M059J (cell line): Measurements from ENCODE around the gene NKIRAS2. TPM values are rescaled to one million over a fixed set of nuclear protein-coding genes. Genes with fewer than 3 reads are reported as not detected.

Experiments used
- DNase-seq: peaks from one replicate; pipeline ENCODE4 v3.0.0-alpha.2; 2012; ENCODE audit warnings: low read depth
- total RNA-seq: library from RNA; depleted of rRNA; stranded (reverse); fragments of >200 nt; shearing (Covaris generic); gene quantifications from 2 replicates; pipeline ENCODE4 v1.2.3, GENCODE V29; 2014

NKIRAS2 gene
- total RNA-seq, 1 experiment from 2014 or later, result 48.8 TPM

GRCh38 chr17:42026857-42027589 is 7.1 kb downstream of the NKIRAS2 start:
- DNase-seq, result no peak

DNA sequence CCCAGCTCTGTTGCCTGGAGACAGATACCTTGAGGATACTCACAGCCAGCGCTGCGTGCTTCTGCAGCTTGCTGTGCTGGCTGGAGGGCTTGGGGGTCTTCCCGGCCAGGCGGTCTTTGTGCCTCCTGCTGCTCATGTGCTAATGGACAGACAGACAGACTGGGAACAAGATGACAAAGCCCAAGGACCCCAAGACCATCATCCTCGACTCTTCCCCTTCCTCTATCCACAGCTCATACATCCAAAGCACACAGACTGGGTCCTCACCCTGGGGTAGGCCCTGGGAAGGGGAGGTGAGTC is 7.7 kb downstream of the NKIRAS2 start:
- no peak for DNase-seq

- no peak for DNase-seq
Observed at GRCh38 chr17:42027961-42028790, 8.3 kb downstream of the NKIRAS2 start.

DNA sequence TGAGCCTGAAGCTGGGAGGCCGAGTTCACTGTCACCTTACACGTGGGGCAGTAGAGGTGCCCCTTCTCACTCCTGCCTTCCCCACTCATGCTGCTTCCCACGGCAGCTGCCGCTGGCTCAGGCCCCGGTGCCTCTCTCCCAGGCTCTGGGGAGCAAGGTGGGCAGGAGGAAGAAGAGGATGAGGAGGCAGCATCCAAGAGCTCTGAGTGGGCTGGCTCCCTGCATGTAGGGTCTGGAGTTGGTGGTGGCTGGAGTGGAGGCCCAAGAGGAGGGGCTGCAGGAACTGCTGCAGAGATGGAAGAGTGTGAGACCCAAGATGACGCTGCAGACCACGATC is 8.9 kb downstream of the NKIRAS2 start:
- no peak for DNase-seq

- DNase-seq, result no peak
Observed at GRCh38 chr17:42031584-42031983, 11.7 kb downstream of the NKIRAS2 start.

DNA sequence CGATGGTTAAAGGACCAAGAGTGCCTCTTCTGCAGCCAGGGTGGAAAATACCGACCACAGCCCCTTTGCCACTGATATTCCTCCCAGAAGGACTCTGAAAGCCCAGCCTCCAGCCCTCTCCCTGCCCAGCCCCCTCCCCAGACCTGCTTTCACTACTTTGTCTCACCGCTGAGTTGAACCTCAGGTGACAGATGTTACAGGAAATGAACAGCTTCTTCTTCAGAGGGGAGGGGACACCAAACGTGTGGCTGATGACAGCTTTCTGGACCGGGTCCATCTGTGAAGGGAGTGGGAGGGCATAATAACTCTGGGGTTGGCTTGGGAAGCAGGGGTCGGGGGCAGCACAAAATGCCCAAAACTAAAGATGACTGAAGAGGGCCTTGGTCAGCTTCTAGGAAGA is 14.2 kb downstream of the NKIRAS2 start:
- no peak for DNase-seq

- no peak for DNase-seq
Observed at GRCh38 chr17:42038221-42038973, 18.5 kb downstream of the NKIRAS2 start.

- no peak for DNase-seq
Observed at GRCh38 chr17:42039794-42040763, 20.2 kb downstream of the NKIRAS2 start.

- no peak for DNase-seq
Observed at GRCh38 chr17:42040818-42041217, 20.9 kb downstream of the NKIRAS2 start.

- DNase-seq, result no peak
Observed at GRCh38 chr17:42041619-42042018, 21.7 kb downstream of the NKIRAS2 start.

DNA sequence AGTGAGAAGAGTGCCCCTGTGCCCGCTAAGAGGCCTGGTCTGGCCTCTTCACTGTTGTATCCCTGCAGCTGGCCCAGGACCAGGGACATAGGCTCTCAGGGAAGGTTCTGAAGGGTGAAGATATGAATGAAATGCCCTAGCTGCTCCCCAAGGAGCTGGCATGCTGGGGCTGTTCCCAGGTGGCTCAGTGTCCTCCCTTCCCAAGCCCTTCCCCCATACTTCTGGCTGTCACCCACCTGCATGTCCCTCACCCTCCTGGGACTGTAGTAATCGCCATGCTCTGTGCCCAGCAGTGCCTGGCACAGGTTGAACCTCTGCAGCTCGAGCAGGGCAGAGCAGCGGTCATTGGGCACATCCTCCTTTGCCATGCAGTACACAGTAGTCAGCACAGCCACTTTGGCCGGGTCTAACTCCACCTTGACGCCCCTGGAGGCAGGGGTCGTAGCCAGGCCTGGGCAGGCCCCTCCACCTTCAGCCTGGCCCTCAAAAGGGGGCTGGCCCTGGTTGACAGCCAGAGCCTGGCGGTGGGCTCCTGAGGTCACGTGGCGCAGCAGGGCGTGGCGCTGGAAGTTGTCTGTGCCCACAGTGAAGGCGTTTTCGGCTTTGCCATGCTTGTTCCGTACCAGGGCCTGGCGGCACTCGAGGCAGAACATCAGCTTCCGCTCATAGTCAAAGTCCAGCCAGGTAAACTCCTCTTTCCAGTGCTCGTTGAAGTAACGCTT is 22.9 kb downstream of the NKIRAS2 start:
- DNase-seq, result no peak

- no peak for DNase-seq
Observed at GRCh38 chr17:42045719-42046118, 25.8 kb downstream of the NKIRAS2 start.

- no peak for DNase-seq
Observed at GRCh38 chr17:42047343-42047742, 27.5 kb downstream of the NKIRAS2 start.

DNA sequence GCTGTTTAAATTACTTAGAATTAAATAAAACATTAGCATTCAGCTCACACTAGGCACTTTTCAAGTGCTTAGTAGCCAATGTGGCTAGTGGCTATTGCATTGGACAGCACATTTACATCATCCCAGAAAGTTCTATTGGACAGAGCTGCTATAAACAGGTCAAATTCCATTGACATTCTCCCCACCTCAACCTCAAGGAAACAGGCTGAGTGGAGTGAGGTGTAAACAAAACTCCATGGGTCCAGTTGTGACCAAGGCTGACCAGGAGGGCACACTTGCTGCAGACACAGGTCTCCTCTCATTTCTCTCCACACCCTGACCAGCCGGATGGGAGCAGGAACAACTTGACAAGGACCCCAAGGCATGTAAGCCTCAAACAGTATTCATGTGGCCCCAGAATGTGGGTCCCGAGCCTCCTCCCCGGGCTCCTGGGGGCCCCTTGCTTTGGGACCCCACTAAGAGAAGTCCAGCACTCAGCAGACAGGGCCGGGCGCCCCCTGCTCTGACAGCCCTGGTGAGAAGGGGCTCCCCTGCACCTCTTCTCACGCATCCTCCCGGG is 30.0 kb downstream of the NKIRAS2 start:
- DNase-seq, result peak; percentile 46

DNA sequence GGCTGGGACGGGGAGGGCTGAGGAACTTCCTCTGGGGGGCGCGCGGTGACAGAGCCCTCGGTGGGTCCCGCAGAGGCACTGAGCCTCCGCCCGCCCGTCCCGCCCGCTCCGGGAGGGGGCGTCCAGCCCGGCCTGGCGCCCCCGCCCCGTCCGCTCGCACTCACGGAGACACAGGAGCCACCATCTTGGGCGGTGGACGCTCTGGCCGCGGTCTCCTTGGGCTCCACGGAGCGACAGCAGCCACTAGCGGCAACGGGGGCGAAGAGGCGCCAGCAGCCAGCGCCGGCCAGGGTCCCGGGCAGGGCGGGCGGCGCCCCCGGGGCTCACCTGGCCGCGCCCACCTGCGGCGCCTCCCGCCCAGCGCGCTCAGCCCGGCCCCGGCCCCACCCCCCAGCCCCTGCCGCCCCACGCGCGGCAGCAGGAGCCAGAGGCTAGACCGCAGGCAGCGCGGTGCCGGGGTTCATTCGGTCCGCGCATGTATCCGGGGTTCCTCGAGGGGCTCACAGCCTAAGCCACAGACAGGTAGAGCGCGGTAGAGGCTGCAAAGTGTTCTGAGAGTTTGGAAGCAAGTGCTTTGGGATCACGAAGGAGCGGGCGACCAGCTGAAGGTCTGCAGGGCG is 30.6 kb downstream of the NKIRAS2 start, which contains the start of gene C17orf113:
Gene C17orf113 (minus strand): TSS at position 209 of the 620 bp plus-strand sequence. CDS start 7,225 bp downstream, outside the sequence.
- DNase-seq, result peak; percentile 34

DNA sequence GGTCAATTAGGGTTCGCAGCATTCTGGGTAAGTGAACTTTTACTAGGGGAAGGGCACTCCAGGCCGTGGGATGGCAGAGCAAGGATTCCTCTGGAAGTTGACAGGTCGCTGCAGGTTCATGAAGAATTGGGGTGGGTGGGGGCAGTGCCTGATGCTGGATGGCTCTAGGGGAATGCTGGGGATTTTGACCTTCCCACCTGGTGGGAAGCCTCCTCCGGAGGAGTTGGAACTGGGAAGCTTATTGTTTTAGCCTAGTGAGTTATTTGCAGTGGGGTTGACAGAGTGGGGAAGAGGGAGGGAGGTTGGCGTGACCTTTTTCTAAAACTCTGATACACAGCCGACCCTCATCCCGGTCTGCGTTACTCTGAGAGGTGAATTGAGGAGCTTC is 31.1 kb downstream of the NKIRAS2 start:
- DNase-seq, result no peak

DNA sequence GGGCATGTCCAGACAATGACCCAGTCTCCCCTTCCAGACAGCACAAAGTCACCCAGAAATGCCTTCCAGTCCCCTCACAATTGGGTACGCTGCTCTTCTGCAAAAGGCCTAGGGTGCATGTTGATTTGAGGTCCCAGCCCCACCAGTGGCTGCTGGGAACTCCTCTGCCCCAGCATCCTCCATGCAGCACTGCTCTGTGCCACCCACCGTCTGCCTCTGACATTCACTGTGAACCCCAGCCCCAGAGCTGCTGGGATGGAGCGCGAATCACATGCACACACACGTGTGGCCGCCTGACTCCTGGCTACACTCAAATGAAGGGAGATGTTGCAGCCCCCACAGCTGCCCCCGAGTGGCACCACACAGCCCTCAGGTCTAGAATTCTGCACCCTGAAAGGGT is 31.8 kb downstream of the NKIRAS2 start:
- no peak for DNase-seq

GRCh38 chr17:42052346-42052877 is 32.5 kb downstream of the NKIRAS2 start:
- no peak for DNase-seq

DNA sequence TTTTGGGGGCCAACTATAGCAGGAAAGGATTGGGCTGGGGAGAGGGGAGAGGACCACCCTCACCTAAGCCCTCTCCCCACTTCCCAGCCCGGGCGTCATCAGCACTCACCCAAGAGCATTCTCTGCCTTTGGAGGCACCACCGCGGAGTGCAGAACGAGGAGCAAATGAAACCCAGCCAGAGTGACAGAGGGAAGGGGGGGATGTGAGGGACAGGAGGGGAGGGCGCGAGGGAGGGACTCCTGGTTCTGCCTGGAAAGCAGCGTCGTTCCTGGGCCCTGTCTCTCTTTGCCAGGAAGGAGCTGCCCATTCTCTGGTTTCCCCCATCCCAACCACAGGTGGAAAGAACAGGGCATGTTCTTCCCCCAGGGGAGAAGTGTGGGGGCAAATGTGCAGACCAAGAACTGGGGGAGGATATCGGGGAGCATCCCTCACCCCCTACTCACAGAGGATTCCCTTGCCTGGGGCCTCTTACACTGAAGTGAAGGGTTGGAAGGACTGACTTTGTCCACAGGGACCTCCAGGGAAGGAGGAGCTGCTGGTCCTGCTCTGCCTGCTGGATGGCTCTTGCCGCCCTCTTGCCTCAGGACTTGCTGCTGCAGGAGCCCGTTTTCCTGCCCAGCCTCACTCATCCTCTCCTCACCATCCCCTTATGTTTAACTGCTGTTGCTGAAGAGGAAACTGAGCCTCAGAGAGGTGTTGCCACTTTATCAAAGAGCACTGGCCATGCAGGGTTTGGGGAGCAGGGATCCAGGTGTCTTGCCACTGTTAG is 34.0 kb downstream of the NKIRAS2 start:
- no peak for DNase-seq
